HEK293 (cell line): ENCODE results near the gene USF3.

Source experiments
- CTCF ChIA-PET: fragments of 350-600 bp; formaldehyde crosslinking; extraction: SDS; loops from one replicate; lab custom pipeline; 2021; ENCODE audit warnings: antibody characterized with exemption; lab: Yijun Ruan, JAX
- POLR2A ChIA-PET: fragments of 300-600 bp; formaldehyde crosslinking; extraction: SDS; loops from one replicate; lab custom pipeline; 2020; ENCODE audit warnings: antibody characterized with exemption, inconsistent platforms; lab: Yijun Ruan, JAX
- H3K27ac ChIP-seq: fragments of 200-500 bp; sonication (Bioruptor generic); 2 replicates; pipeline ENCODE4 v1.5.1; 2014; ENCODE audit warnings: low read depth, low read length, control low read depth, inconsistent platforms; ENCODE audit errors: extremely low read depth
- H3K36me3 ChIP-seq, 2 experiments: fragments of 200-500 bp in 1 of 2; sonication (Bioruptor generic) in 1 of 2; 1 replicate in 1 of 2; 2 replicates in 1 of 2; pipeline ENCODE4 v1.5.1; 2014 to 2017; ENCODE audit warnings: inconsistent platforms in 2 of 2, low read length in 2 of 2; ENCODE audit not compliant: control insufficient read depth in 2 of 2, insufficient read depth in 1 of 2
- H3K4me1 ChIP-seq: fragments of 200-500 bp; sonication (Bioruptor generic); 2 replicates; pipeline ENCODE4 v1.5.1; 2014; ENCODE audit warnings: mild to moderate bottlenecking, low read length, inconsistent platforms; ENCODE audit not compliant: control insufficient read depth, insufficient read depth
- H3K4me3 ChIP-seq: 2 replicates; pipeline ENCODE4 v1.5.1; 2011; ENCODE audit warnings: low read depth, mild to moderate bottlenecking, control low read depth, low read length, moderate library complexity
- H3K9me3 ChIP-seq: fragments of 200-500 bp; sonication (Bioruptor generic); 2 replicates; pipeline ENCODE4 v1.5.1; 2014; ENCODE audit warnings: low read depth, low read length, inconsistent platforms; ENCODE audit not compliant: control insufficient read depth, insufficient read depth
- GFI1B ChIP-seq: fragments of 450-650 bp; formaldehyde crosslinking; IDR thresholded peaks from 2 replicates; pipeline ENCODE4 v1.5.1; 2016; ENCODE audit warnings: missing biosample characterization, missing genetic modification characterization
- KLF16 ChIP-seq: fragments of 450-650 bp; formaldehyde crosslinking; IDR thresholded peaks from 2 replicates; pipeline ENCODE4 v1.5.1; 2017; ENCODE audit warnings: missing biosample characterization, missing genetic modification characterization
- SALL2 ChIP-seq: fragments of 450-650 bp; formaldehyde crosslinking; IDR thresholded peaks from 2 replicates; pipeline ENCODE4 v1.5.0; 2017; ENCODE audit warnings: missing biosample characterization, mild to moderate bottlenecking, missing genetic modification characterization, borderline replicate concordance
- SCRT1 ChIP-seq: fragments of 450-650 bp; formaldehyde crosslinking; IDR thresholded peaks from 2 replicates; pipeline ENCODE4 v1.5.1; 2016; ENCODE audit warnings: missing biosample characterization, missing genetic modification characterization, borderline replicate concordance
- ZFHX2 ChIP-seq: fragments of 450-650 bp; formaldehyde crosslinking; conservative IDR thresholded peaks from 2 replicates; pipeline ENCODE4 v1.5.1; 2016; ENCODE audit warnings: missing biosample characterization, missing genetic modification characterization
- ZNF155 ChIP-seq: fragments of 450-650 bp; formaldehyde crosslinking; IDR thresholded peaks from 2 replicates; pipeline ENCODE4 v1.5.1; 2016; ENCODE audit warnings: missing biosample characterization, missing genetic modification characterization
- ZNF184 ChIP-seq: fragments of 450-650 bp; IDR thresholded peaks from 2 replicates; pipeline ENCODE4 v1.5.1; 2018; ENCODE audit warnings: missing biosample characterization, mild to moderate bottlenecking, missing genetic modification characterization
- ZNF214 ChIP-seq: fragments of 450-650 bp; formaldehyde crosslinking; IDR thresholded peaks from 2 replicates; pipeline ENCODE4 v1.5.1; 2017; ENCODE audit warnings: missing biosample characterization, mild to moderate bottlenecking, missing genetic modification characterization, borderline replicate concordance
- ZNF335 ChIP-seq: fragments of 450-650 bp; formaldehyde crosslinking; conservative IDR thresholded peaks from 2 replicates; pipeline ENCODE4 v1.5.1; 2016; ENCODE audit warnings: missing biosample characterization, missing genetic modification characterization
- ZNF529 ChIP-seq: fragments of 450-650 bp; formaldehyde crosslinking; IDR thresholded peaks from 2 replicates; pipeline ENCODE4 v1.5.1; 2017; ENCODE audit warnings: missing genetic modification characterization, missing biosample characterization; ENCODE audit not compliant: insufficient replicate concordance
- ZNF561 ChIP-seq: fragments of 450-650 bp; IDR thresholded peaks from 2 replicates; pipeline ENCODE4 v1.5.1; 2018; ENCODE audit warnings: missing biosample characterization, missing genetic modification characterization, borderline replicate concordance
- ZNF610 ChIP-seq: fragments of 450-650 bp; formaldehyde crosslinking; IDR thresholded peaks from 2 replicates; pipeline ENCODE4 v1.5.1; 2016; ENCODE audit warnings: missing biosample characterization, missing genetic modification characterization, borderline replicate concordance
- ZNF776 ChIP-seq: fragments of 450-650 bp; formaldehyde crosslinking; IDR thresholded peaks from 2 replicates; pipeline ENCODE4 v1.5.0; 2017; ENCODE audit warnings: missing biosample characterization, missing genetic modification characterization, borderline replicate concordance
- ZNF837 ChIP-seq: fragments of 450-650 bp; formaldehyde crosslinking; IDR thresholded peaks from 2 replicates; pipeline ENCODE4 v1.5.1; 2016; ENCODE audit warnings: missing biosample characterization, missing genetic modification characterization
- TF ChIP-seq, protein P1 (sequence below): fragments of 450-650 bp; formaldehyde crosslinking; IDR thresholded peaks from 2 replicates; pipeline ENCODE4 v1.5.1; 2017; ENCODE audit warnings: missing biosample characterization, missing genetic modification characterization
- TF ChIP-seq, protein P2 (sequence below): IDR thresholded peaks from 2 replicates; pipeline ENCODE4 v1.6.1; 2011; ENCODE audit warnings: mild to moderate bottlenecking, low read depth, low read length, borderline replicate concordance
- TF ChIP-seq, protein P3 (sequence below): fragments of 450-650 bp; formaldehyde crosslinking; IDR thresholded peaks from 2 replicates; pipeline ENCODE4 v1.5.1; 2016; ENCODE audit warnings: missing biosample characterization, missing genetic modification characterization
- TF ChIP-seq, protein P4 (sequence below): fragments of 450-650 bp; formaldehyde crosslinking; conservative IDR thresholded peaks from 2 replicates; pipeline ENCODE4 v1.5.1; 2016; ENCODE audit warnings: low read depth, missing biosample characterization, missing genetic modification characterization
- TF ChIP-seq, protein P5 (sequence below): fragments of 450-650 bp; formaldehyde crosslinking; optimal IDR thresholded peaks from 2 replicates; pipeline ENCODE3; 2016; ENCODE audit warnings: missing biosample characterization, mild to moderate bottlenecking, missing genetic modification characterization
- TF ChIP-seq, protein P6 (sequence below): fragments of 450-650 bp; formaldehyde crosslinking; IDR thresholded peaks from 2 replicates; pipeline ENCODE4 v1.5.1; 2016; ENCODE audit warnings: missing biosample characterization, missing genetic modification characterization
- TF ChIP-seq, protein P7 (sequence below): fragments of 450-650 bp; formaldehyde crosslinking; IDR thresholded peaks from 2 replicates; pipeline ENCODE4 v1.5.1; 2017; ENCODE audit warnings: missing biosample characterization, missing genetic modification characterization
- TF ChIP-seq, protein P8 (sequence below): fragments of 450-650 bp; formaldehyde crosslinking; IDR thresholded peaks from 2 replicates; pipeline ENCODE4 v1.5.1; 2016; ENCODE audit warnings: missing biosample characterization, missing genetic modification characterization

The USF3 gene

DNA sequence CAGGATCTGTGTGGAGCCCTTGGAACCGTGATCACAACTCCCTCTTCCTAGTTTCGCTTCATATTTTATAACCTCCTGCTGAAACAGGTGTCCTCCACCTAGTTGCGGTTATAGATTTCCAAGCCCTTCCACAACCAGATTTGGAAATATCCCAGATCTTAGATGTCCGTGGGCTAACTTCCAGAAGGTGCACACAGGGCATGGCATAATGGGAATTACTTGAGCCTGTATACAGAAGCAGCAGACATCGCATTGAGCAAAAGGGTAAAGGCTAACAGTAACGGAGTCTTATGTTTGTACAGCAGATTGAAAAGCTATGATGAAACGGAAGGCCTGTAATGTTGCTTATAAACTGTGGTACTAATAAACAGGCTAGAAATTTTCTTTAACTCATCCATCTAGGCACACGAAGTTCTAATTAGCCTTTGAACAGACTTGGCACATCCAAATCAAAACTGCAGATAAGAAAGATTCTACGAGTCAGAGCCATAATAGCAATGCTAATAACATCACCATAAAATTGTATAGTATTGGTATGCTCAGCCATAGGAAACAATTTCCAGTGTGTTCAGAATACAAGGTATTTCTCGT is 1.2 kb upstream of the USF3 start (continued):
- TF ChIP-seq, protein P1, sequence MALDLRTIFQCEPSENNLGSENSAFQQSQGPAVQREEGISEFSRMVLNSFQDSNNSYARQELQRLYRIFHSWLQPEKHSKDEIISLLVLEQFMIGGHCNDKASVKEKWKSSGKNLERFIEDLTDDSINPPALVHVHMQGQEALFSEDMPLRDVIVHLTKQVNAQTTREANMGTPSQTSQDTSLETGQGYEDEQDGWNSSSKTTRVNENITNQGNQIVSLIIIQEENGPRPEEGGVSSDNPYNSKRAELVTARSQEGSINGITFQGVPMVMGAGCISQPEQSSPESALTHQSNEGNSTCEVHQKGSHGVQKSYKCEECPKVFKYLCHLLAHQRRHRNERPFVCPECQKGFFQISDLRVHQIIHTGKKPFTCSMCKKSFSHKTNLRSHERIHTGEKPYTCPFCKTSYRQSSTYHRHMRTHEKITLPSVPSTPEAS = no peak
- TF ChIP-seq, protein P2, sequence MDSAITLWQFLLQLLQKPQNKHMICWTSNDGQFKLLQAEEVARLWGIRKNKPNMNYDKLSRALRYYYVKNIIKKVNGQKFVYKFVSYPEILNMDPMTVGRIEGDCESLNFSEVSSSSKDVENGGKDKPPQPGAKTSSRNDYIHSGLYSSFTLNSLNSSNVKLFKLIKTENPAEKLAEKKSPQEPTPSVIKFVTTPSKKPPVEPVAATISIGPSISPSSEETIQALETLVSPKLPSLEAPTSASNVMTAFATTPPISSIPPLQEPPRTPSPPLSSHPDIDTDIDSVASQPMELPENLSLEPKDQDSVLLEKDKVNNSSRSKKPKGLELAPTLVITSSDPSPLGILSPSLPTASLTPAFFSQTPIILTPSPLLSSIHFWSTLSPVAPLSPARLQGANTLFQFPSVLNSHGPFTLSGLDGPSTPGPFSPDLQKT = no peak
- no peak for TF ChIP-seq ZNF184 (tag by site-specific recombination)
- TF ChIP-seq, protein P3, sequence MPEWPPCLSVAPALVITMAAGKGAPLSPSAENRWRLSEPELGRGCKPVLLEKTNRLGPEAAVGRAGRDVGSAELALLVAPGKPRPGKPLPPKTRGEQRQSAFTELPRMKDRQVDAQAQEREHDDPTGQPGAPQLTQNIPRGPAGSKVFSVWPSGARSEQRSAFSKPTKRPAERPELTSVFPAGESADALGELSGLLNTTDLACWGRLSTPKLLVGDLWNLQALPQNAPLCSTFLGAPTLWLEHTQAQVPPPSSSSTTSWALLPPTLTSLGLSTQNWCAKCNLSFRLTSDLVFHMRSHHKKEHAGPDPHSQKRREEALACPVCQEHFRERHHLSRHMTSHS = no peak

DNA sequence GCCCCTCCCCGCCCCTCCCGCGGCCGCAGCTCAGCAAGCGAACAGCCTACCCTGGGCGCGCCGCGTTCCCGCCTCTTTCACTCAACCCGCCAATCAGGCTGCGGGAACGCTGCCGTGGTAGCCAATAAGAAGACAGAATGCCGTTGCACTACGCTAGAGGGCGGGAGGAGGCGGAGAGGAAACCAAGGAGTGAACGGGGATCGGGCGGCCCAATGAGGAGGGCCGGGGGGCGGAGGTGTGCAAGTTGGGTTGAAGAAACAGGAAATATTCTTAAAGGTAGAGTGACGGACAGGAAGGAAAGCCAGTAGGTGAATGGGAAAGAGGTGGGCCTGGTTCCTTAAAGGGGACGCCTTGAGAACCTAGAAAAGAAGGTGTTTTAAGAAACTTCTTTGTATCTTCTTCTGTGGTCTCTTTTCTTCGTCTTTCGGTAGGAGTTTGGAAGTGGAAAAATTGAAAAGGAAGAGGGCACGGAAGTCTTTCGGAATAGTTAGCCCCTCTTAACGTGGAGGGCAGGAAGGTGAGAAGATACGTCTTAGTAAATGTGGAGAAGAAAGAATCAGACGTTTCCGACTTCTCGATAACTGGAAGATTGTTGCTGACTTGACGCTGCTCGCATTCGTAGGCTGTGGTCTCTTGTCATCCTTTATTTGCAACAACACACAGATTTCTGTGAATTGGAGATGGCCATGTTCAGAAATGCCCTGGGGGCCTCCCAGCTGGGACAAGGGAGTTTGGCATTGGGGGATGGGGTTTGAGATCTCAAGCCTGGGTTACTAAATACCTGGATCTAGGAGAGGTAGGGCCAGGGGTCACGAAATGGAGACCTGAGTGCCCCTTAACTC is 437 bp upstream of the USF3 start:
- H3K4me1 ChIP-seq = peaks cover 4% of the 10 kb centered on the region
- peak overlapping the region; percentile 69 for H3K27ac ChIP-seq
- ChIA-PET POLR2A (interaction anchor here (1.0 to 1.1 kb wide), 3 partner anchors 9 to 182 kb away, joined by 3 to 4 read pairs (median 3); partner anchors contain the start of gene SPICE1), CTCF (interaction anchor here (0.7 kb wide), 1 partner anchor 157 kb away, joined by 3 read pairs; no protein-coding TSS in a partner anchor)
- peak overlapping the region; percentile 85 for H3K4me3 ChIP-seq
- no peaks in the 10 kb centered on the region for H3K9me3 ChIP-seq
- no peaks in the 10 kb centered on the region for H3K36me3 ChIP-seq
- TF ChIP-seq ZFHX2 (tag by site-specific recombination) (peak; percentile 60; the same call in 1 of the 2 replicates), KLF16 (tag by site-specific recombination) (peak; percentile 85; the same call in 1 of the 2 replicates), ZNF610 (tag by site-specific recombination) (no peak), ZNF335 (tag by site-specific recombination) (peak; percentile 66), SALL2 (tag by site-specific recombination) (no peak), ZNF561 (tag by site-specific recombination) (0 out of 2 replicates have a peak, but pooled peaks have one; percentile 68), SCRT1 (tag by site-specific recombination) (0 out of 2 replicates have a peak, but pooled peaks have one; percentile 7), ZNF155 (tag by site-specific recombination) (no peak), ZNF776 (tag by site-specific recombination) (no peak), GFI1B (tag by site-specific recombination) (no peak), ZNF214 (tag by site-specific recombination) (no peak), ZNF837 (tag by site-specific recombination) (no peak), ZNF529 (no peak)
- TF ChIP-seq, protein P4, sequence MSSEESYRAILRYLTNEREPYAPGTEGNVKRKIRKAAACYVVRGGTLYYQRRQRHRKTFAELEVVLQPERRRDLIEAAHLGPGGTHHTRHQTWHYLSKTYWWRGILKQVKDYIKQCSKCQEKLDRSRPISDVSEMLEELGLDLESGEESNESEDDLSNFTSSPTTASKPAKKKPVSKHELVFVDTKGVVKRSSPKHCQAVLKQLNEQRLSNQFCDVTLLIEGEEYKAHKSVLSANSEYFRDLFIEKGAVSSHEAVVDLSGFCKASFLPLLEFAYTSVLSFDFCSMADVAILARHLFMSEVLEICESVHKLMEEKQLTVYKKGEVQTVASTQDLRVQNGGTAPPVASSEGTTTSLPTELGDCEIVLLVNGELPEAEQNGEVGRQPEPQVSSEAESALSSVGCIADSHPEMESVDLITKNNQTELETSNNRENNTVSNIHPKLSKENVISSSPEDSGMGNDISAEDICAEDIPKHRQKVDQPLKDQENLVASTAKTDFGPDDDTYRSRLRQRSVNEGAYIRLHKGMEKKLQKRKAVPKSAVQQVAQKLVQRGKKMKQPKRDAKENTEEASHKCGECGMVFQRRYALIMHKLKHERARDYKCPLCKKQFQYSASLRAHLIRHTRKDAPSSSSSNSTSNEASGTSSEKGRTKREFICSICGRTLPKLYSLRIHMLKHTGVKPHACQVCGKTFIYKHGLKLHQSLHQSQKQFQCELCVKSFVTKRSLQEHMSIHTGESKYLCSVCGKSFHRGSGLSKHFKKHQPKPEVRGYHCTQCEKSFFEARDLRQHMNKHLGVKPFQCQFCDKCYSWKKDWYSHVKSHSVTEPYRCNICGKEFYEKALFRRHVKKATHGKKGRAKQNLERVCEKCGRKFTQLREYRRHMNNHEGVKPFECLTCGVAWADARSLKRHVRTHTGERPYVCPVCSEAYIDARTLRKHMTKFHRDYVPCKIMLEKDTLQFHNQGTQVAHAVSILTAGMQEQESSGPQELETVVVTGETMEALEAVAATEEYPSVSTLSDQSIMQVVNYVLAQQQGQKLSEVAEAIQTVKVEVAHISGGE (tag by site-specific recombination) = 0 out of 2 replicates have a peak, but pooled peaks have one; percentile 13
- TF ChIP-seq, protein P5, sequence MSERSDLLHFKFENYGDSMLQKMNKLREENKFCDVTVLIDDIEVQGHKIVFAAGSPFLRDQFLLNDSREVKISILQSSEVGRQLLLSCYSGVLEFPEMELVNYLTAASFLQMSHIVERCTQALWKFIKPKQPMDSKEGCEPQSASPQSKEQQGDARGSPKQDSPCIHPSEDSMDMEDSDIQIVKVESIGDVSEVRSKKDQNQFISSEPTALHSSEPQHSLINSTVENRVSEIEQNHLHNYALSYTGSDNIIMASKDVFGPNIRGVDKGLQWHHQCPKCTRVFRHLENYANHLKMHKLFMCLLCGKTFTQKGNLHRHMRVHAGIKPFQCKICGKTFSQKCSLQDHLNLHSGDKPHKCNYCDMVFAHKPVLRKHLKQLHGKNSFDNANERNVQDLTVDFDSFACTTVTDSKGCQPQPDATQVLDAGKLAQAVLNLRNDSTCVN = peak; percentile 24
- TF ChIP-seq, protein P6, sequence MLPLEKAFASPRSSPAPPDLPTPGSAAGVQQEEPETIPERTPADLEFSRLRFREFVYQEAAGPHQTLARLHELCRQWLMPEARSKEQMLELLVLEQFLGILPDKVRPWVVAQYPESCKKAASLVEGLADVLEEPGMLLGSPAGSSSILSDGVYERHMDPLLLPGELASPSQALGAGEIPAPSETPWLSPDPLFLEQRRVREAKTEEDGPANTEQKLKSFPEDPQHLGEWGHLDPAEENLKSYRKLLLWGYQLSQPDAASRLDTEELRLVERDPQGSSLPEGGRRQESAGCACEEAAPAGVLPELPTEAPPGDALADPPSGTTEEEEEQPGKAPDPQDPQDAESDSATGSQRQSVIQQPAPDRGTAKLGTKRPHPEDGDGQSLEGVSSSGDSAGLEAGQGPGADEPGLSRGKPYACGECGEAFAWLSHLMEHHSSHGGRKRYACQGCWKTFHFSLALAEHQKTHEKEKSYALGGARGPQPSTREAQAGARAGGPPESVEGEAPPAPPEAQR (tag by site-specific recombination) = no peak
- TF ChIP-seq, protein P7, sequence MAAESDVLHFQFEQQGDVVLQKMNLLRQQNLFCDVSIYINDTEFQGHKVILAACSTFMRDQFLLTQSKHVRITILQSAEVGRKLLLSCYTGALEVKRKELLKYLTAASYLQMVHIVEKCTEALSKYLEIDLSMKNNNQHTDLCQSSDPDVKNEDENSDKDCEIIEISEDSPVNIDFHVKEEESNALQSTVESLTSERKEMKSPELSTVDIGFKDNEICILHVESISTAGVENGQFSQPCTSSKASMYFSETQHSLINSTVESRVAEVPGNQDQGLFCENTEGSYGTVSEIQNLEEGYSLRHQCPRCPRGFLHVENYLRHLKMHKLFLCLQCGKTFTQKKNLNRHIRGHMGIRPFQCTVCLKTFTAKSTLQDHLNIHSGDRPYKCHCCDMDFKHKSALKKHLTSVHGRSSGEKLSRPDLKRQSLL (tag by site-specific recombination) = no peak
- TF ChIP-seq, protein P8, sequence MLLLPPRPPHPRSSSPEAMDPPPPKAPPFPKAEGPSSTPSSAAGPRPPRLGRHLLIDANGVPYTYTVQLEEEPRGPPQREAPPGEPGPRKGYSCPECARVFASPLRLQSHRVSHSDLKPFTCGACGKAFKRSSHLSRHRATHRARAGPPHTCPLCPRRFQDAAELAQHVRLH (tag by site-specific recombination) = no peak
